Embryonic facial prominence (tissue), 1 donor: ENCODE results near the gene TMEM208.

ENCODE experiments used
- DNase-seq: peaks from one replicate; pipeline ENCODE4 v3.0.0-alpha.2; 2016; ENCODE audit errors: extremely low spot score

The TMEM208 gene

GRCh38 chr16:67277999-67278772 is 51.3 kb downstream of the TMEM208 start:
- no peak for DNase-seq
